ELR (cell line): ENCODE results near the gene MPHOSPH8.
A peak's percentile ranks its signal among the peaks of the same experiment; 100 is the strongest.
"Not testable (repeated sequence)": the region's sequence is repeated elsewhere in the genome, so short reads cannot be mapped to it uniquely, and the experiment has no call there.

Source experiments
- DNase-seq: peaks from one replicate; pipeline ENCODE4 v3.0.0-alpha.2; 2015; ENCODE audit warnings: low read depth

Gene MPHOSPH8

DNA sequence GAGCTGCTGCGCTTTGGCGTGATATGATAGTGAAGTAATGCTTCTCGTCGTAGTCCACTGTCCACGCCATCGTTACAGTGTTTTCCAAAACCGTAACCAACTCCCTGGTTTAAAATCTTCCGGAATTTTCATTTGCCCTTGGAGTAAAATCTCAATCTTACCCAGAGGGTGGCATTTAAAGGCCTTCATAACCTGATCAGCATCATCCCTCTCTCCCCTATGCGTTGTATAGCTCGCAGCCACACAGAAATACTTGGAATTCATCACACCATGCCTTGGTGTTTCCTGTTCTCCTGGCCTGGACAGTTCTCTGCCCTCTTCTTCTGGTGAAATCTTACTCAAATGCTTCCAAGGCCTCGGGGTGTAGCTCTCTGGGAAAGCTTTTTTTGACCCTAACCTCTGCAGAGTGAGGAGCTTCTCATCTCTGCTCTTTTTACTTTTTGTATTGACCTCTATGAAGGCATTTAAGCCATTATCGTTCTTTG, 839 bp downstream of the MPHOSPH8 start:
- DNase-seq: peak; percentile 55

DNA sequence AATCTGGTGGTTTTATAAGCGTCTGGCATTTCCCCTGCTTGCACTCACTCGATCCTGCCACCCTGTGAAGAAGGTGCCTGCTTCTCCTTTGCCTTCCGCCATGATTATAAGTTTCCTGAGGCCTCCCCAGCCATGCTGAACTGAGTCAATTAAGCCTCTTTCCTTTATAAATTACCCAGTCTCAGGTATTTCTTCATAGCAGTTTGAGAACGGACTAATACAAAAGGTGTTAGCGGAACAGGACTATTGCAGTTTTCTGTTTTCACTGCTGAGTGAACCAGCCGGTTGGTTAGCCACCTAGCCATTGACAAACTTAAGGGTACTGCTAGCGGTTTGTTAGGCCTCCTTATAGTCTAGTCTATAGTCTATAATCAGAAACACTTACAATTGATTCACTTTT, 2.5 kb downstream of the MPHOSPH8 start:
- DNase-seq: not testable (repeated sequence)

DNA sequence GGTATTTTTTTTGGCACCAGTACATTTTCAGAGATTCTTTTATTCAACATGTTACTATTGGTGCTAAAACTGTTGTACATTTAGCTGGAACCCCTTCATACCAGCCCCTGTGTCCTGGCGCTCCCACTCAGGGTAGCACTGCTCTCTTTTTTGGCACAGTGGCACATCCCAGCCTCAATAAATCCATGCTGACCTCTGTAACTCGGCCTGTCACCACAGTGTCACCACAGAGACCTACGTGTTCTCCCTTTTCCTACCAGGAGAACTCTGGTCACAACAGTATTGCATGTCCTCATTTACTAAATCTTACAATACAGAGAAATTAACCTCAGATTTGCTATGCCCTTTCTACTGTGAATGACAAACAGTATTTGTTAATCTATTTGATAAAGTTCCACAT, 10.2 kb downstream of the MPHOSPH8 start:
- no peak for DNase-seq

DNA sequence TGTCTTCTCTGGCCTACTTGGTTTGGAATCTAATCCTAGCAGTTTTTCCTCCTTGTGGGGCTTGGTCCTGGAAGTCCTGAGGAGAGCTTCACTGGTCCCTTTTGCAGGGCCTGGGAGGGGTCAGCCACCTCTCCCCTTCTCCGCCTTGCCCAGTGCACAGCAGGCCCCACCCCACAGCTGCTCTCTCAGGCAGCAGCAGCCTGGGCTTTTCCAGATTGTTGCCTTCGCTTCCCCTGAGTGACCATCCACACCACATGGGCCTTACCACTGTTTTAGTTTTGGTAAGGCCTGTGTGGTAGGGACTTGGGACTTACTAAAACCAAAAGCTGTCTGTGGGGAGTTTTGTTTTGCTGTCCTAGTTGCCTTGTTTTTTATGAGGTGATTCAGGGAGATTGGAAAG, 11.5 kb downstream of the MPHOSPH8 start:
- no peak for DNase-seq

DNA sequence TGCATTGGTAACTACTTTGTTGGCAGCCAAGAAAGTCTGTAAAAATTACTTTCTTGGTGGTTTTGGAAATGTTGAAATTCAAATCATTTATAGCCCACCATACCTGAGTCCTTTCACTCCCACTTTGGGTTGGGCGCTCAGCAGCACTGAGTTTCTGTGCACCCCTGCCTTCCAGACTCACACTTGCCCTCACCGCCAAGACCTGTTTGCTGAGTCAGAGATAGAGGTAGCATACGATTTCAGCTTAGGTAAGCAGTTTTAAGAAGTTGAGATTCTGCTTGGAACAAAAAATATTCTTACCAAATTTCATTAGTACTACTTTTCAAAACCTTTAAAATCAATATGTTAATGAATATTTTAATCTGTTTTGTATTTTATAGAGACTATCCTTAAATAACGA, 12.6 kb downstream of the MPHOSPH8 start:
- no peak for DNase-seq

DNA sequence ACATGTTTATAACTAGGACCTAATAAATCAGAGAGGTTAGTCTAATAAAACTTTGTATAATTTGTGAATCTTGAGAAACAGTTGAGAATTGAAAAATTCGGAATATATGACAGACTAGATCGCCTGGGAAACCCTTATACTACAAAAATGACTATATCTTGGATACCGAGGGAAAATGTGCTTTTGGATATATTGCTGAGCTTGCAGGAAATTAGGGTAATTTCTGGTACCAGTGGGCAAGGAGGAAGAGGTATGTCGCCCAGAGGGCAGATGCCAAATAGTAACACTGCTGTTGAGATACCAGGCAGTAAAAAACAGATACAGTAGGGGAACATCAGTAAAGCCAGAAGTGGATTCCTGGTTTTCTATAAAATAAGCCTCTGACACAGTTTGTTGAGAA, 17.3 kb downstream of the MPHOSPH8 start:
- DNase-seq: no peak

DNA sequence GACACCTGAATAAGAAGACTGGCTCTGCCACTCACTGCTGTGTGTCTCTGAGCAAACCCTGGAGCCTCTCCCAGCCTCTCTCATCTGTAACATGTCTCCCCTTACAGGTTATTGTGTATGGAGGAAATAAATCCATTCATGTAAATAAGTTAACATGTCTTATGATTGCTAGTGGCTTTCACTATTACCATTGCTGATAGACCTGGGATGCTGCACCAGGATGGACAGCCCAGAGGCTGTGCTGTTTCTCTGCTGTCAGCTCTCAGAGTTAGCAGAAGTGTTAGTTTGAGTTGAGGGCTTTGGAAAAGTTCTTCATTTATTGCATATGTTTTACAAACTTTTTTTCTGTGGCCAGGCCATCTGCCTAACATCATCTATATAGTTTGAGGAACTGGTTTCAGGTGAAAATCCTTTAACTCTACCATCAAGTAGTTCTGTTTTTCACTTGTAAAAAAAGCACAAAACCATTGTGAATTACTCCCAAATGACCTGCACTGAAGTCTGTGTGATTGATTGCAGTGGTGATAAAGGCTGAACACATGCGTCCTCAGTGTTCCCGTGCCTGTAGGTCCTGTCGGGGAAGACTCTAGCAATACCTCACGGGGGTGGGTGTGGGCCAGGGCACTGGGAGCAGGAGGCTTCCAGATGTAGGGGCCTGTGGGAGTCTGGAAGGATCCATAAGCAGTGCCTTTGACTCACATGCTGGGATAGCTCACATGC, 24.6 kb downstream of the MPHOSPH8 start:
- no peak for DNase-seq

DNA sequence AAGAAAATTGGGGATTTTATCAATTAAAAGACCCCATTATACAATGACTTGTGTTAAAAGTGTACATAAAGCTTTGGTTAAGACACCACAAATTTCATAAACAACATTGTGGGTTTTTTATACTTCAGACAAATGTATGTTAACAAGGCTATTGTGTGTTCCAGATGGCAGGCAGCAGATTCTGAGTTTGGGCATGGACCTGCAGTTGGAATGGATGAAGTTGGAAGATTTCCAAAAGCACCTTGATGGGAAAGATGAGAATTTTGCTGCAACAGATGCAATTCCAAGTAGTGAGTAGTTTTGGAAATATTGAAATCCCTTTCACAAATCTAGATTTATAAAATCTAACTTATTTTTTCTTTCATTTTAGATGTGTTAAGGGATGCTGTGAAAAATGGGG, 25.4 kb downstream of the MPHOSPH8 start:
- no peak for DNase-seq

DNA sequence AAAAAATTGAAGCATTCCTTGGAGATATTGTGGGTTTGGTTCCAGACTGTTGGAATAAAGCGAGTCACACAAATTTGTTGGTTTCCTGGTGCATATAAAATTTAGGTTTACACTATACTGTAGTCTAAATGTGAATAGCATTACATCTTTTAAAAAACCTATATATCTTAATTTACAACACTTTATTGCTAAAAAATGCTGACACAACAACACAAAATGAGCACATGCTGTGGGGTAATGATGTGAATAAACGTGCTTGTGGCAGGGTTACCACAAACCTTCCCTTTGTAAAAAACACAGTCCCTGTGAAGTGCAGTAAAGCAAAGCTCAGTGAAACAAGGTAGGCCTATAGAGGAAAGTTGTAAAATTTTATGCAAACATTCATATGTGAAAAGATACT, 27.7 kb downstream of the MPHOSPH8 start:
- DNase-seq: no peak

DNA sequence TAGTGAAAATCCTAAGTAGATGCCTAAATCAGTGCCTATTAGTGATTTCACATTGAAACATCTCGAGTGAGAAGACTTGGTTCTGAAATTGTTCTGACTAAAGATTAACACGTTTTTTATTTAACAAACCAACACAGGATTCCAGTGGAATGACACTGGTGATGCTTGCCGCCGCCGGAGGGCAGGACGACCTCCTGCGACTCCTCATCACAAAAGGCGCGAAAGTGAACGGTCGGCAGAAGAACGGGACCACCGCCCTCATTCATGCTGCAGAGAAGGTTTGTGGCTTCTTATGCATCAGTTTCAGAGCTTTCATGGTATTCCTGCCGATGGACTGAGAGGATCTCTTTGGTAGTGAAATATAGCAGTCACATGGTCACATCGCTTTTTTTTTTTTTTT, 28.1 kb downstream of the MPHOSPH8 start:
- DNase-seq: no peak

DNA sequence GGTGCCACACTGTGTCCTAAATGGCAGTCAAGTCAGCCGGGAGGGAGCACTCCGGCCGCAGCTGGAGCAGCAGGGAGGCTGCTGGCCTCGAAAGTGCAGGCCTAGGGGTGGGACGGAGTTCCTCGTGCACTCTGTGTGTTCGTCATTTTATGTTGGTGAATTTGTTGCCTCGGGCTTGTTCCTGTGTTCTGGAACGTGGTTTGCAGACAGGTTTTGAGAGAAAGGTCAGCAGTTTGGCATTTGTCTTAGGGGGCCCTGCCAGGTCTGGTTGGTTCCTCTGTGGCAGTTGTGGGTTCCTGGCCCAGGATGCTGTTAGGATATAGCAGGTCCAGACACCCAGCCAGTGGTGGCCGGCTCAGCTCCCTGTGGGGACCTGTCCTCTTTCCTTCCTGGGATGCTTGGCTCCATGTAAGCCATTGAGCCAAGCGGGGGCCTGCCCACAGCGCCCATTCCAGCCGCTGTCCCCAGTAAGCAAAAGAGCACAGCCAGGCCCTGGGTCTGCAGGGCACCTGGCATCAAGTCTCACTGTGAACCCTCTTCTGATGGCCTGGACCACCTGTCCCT, 30.0 kb downstream of the MPHOSPH8 start:
- no peak for DNase-seq

DNA sequence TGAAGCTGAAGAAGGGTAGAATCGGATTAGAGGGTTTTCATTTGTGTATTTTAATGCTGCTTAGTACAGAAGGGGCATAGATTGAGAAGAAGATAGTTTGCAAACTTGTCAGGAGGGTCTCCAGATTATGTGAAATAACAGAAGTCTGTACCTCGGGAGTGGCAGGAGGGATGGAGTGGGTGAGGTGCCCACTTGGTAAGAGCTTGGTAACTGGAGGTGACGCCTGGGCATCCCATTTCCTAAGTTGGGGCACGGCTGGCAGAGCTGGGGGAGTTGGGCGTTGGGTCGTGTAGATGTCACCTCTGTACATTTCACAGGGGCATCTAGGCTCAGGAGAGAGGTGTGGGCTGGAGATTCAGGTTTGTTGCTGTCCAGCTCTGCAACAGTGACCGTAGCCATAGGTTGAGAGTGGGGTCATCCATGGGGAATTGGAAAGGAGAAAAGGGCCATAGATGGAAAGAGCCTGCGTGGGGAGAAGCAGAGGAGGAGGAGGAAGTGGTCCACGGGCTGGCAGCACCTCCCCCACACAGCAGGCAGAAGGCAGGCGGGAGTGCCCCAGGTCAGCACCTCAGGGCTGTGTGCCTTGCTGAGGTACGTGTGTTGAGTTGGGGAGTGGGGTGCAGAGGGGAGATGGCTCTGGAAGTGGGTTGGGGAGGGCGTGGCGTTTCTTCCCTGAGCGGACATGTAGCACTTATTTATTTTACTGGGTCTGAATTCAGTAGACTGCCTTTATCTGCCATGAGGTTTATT, 31.2 kb downstream of the MPHOSPH8 start:
- no peak for DNase-seq

DNA sequence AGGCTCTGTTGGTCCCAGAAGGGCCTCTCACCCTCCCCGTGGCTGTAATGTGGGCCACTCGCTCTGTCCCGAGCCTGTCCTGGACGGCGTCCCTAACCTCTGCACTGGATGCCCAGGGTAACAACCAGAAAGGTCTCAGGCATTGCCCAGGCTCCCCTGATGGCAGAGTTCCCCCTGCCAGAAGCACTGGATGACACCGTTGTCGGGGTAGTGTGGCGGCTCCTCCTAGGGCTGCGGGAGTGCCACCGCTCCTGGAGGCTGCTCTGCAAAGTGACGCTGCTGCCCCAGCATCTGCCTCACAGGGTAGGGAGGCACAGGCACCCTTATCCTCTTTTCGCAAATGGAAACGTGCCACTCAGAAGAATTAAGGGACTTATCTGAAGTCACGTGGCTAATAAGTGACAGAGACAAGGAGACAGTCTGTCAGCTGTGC, 32.0 kb downstream of the MPHOSPH8 start:
- no peak for DNase-seq

DNA sequence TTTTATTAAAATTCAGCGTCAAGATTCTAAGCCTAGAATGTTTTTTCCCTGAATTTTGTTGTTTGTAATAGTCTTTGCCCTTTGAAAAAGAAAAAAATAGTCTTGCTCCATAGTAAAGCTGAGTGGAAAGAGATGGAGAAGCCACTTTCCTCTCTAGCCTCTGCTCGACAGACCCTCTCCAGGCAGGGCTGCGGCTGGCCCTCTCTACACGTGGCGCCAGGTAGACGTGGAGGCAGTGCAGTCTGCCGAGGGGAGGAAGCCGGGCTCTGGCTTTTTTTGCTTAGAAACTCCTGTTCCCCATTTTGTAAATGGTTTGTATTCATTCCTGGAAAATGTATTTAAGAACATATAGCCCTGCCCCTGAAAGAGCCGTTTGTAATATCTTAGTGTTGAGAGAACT, 35.3 kb downstream of the MPHOSPH8 start:
- no peak for DNase-seq

DNA sequence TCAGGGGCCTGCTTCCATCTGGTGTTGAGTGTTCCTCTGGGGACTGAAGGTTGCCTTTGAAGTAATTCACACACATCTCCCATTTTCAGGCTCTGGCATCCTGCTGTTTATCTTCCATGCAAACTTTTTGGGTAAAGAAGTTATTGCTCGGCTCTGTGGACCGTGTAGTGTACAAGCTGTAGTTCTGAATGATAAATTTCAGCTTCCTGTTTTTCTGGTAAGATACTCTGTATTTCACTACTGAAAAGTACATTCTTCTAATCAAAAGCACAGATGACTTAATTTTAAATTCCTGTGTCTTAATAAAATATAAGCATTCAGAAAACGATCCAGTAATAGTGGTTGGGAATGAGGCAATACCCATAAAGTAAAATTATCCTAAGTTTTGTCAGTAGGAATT, 36.7 kb downstream of the MPHOSPH8 start:
- no peak for DNase-seq

DNA sequence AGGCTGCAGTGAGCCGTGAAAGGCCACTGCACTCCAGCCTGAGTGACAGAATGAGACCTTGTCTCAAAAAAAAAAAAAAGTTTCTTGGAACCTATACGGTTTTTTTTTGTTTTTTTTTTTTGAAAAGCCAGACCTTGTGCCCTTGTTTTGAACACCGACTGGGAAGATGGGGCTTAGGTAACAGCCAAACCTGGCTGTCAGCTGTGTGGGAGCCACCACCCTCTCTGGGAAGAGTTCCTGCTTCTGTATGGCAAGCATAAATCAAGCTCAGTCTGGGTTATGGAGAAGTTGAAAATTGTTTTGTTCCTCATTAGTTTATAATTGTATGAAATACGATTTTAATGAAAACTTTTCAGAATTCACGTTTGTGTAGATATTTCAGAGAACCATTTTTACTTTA, 39.5 kb downstream of the MPHOSPH8 start:
- DNase-seq: no peak

DNA sequence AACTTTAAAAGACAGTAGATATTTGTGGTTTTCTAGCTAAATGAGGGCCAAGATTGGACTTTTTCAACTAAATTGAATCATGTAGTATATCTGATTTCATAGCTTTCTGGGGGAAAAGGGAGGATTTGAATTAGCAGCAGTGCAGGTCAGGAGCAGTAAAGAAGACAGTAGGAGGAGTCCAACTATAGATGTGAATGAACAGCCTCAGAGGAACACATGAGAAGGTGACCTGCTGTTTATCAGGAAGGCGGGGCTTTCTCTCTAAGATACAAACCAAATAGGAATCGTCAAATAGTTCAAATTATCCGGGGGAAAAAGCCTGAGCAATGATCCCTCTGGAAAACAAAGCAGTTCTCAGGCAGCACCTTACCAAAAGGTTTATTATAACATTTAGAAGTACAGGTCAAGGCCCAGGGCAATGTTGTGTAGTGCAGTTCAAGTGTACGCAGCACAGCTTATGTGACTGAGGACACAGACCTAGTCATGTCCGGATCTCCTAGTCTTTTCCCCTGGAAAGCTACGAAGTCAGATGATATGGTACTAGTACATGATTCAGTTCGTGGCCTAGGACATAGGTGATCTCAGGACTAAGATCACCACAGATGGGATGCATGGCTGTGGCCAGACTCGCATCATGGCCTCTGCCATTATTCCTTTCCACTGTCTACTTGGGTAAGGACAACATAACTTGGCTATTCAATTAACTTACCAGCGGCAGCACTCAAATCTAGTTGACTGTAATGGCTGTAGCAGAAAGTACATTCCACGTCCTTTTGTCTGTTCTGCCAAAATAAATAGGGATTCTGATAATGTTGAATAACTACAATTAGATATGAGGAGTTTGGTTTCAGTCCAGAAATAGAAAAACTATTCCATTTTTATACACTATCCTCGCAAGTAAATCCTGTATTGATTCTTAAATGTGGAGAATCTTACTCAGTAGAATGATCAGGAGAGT, 40.3 kb downstream of the MPHOSPH8 start:
- DNase-seq: no peak

DNA sequence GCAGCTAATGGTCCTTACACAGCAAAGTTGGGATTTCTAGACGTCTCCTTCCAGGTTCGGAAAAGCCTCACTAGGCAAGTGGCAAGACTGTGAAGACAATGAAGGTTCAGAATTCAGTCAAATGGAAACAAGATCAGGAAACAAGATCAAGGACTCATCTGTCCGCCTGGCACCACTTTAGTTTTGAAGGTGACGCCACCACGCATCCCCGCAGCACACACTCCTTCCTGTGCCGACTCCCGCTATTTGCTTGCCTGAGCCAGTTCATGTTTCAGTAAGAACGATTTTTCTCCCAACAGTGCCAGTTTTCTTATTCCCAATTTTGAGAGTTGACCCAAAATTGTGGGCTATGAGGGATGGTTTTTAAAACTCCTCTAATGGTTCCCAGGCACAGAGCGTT, 41.4 kb downstream of the MPHOSPH8 start:
- DNase-seq: no peak

DNA sequence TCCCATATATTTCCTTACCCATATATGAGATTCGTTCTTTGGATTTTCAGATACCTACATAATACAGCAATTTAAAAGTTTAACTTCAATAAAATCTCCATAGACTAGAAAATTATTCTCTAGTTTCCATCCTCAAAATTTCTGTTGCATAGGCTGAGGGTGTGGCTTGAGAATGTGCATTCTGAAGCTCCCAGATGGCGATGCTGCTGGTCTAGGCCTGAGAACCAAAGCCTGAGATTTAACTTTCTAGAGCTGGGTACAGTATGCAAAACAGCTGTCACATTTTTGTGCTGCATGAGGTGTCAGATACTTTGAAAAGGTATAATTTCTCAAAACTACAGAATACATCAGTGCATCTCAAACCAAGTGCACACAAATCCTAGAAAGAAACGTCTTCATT, 42.7 kb downstream of the MPHOSPH8 start:
- DNase-seq: no peak

DNA sequence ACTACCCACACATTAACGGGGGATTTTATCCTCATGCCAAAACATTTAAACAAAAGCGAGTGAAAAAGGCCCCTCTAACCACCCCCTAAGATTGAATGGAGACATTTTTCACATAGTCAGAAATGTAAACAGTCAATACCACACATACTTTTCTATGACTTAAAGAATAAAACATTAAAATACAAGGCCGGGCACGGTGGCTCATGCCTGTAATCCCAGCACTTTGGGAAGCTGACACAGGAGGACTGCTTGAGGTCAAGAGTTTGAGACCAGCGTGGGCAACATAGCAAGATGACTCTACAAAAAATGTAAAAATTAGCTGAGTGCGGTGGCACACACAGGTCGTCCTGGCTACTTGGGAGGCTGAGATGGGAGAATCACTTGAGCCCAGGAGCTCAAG, 47.3 kb downstream of the MPHOSPH8 start:
- DNase-seq: peak; percentile 44

DNA sequence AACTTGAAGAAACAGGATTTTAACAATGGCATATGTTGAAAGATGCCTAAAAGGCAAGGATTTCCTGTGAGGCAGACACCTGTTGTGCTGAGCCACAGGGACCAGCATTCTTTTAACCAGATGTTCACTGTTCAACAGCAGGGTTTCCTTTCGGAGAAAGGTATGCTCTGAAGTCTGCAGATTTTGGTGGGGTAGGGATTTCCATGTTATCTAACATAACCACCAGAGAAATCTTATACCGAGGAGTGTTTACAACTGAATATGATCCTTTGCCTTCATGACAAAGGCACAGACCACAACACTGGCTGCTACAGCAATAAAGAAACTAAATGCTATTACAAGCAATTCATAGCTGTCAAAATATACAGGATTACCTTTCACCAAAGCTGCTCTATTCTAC, 48.1 kb downstream of the MPHOSPH8 start:
- DNase-seq: no peak

DNA sequence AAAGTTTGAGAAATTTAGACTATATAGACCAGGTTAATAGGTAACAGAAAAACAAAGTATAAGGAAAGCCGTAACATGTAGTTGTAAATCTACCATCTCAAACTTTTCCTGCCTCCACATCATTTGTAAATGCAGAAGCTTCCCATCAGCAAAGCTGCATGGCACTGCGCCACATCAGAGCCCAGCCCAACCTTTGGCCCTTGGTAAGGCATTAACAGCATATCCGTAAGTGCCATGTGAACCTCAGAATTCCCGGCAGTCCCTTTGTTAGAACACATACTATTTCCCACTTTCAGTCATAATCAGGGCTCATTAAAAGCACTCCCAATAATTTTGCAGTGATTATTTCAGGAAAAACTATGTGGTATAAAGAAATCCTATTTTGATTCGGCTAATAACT, 51.6 kb downstream of the MPHOSPH8 start:
- DNase-seq: no peak
